Cardiac fibroblast (primary cell): Measurements from ENCODE around the gene NXPE3.

Source experiments
- DNase-seq, 2 donors: peaks; one replicate each; pipeline versions ENCODE4 v3.0.0 to v3.0.0-alpha.2; 2010; ENCODE audit warnings: low read depth in 2 of 2
- H3K4me3 ChIP-seq, 2 donors: replicated peaks in 1 of 2; 1 replicate in 1 of 2; 2 replicates in 1 of 2; pipeline ENCODE4 v1.5.1; 2011; ENCODE audit warnings: low read depth in 2 of 2, low read length in 2 of 2, mild to moderate bottlenecking in 2 of 2, moderate library complexity in 1 of 2
- TF ChIP-seq, protein P1 (sequence below): IDR thresholded peaks from one replicate; pipeline ENCODE4 v1.5.1; 2011; ENCODE audit warnings: low read depth, mild to moderate bottlenecking, low read length, inconsistent platforms

The NXPE3 gene

DNA sequence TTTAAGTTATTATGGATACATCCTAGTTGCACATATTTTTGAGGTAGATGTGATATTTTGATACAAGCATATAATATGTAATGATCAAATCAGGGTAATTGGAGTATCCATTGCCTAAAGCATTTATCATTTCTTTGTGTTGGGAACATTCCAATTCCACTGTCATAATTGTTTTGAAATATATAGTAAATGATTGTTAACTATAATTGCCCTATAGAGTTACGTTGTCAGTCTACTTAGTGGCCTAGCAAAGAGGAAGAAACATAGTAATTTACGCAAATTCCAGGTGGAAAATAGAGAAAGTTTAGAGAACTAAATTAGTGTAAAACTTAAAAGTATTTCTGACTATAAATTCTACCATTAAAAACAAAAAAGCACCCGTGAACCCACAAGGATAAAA is 24.9 kb downstream of the NXPE3 start:
- DNase-seq: no peak
- H3K4me3 ChIP-seq: no peak overlapping the region
- TF ChIP-seq, protein P1, sequence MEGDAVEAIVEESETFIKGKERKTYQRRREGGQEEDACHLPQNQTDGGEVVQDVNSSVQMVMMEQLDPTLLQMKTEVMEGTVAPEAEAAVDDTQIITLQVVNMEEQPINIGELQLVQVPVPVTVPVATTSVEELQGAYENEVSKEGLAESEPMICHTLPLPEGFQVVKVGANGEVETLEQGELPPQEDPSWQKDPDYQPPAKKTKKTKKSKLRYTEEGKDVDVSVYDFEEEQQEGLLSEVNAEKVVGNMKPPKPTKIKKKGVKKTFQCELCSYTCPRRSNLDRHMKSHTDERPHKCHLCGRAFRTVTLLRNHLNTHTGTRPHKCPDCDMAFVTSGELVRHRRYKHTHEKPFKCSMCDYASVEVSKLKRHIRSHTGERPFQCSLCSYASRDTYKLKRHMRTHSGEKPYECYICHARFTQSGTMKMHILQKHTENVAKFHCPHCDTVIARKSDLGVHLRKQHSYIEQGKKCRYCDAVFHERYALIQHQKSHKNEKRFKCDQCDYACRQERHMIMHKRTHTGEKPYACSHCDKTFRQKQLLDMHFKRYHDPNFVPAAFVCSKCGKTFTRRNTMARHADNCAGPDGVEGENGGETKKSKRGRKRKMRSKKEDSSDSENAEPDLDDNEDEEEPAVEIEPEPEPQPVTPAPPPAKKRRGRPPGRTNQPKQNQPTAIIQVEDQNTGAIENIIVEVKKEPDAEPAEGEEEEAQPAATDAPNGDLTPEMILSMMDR: no peak

DNA sequence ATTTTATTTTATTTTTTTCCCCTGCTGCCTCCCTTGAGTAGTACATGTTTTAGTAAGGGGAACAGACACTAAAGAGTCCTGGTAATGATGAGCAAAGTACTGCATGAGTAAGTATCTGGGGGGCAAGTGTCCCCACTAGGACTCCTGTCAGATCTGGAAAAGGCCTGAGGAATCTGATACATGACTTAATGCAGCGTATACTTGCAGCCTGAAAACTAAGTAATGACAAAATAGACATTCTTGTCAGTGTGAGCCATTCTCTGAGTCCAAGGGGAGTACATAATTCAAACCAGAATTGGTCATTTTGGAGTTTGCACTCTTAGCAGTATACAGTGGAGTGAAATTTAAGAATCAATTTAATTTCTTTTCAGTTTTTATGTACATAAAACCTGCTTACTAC is 27.5 kb downstream of the NXPE3 start:
- TF ChIP-seq, protein P1: no peak
- DNase-seq: no peak

DNA sequence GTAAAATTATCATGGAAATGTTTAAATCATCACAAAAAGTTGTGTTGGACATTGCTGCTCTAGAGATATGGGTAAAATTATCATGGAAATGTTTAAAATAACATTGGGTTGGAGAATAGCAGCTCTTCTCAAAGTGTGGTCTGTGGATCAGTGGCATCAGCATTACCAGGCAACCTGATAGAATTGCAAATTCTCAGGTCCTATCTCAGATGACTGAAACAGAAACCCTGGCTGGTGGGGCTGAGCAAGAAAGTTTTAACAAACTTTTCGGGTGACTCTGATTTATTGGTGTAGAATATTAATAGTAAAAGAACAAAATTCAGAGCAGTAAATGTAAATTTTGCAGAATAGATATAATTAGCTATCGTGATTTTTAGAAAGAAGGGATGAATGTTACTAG is 28.9 kb downstream of the NXPE3 start:
- H3K4me3 ChIP-seq: no peak overlapping the region
- DNase-seq: no peak
- TF ChIP-seq, protein P1: no peak

More for the DNA sequence above, 27.5 kb downstream of the NXPE3 start:
- no peak overlapping the region for H3K4me3 ChIP-seq

DNA sequence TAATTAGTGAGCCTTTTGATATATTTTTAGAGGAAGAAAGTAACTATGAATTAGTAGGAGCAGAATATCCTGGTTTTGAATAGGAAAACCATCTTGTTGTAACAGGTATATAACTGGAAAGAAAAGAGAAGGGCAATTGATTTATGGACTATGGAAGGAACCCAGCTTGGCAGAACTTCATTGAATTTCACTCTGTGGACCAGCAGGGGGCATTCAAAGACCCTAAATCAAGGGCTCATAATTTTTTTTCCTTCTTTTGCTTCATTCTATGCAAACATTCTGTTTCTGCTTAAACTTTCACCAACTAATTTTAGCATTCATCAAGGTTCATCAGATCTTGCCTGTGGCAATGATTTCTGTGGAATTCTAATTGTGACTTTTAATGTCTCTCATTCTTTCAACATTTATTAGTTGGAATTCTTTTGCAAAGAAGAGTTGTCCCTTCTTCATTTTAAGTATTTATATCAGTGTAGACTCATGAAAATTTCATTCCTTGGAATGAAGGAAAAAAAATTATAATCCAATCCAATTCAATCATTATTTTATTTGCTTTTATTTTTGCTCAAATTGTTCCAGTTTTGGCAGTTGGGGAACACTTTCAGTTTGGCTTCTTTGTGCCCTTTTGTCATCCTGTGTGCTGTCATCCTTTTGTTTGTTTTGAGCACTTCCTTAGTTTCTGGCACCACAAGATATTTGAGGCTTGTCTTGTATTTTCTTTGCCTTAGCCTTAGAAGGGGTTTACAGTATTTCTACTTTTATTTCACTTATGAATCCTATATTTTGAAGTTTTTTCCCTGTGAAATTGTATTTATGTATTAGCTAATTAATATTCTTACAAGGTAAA is 30.4 kb downstream of the NXPE3 start:
- DNase-seq: peak; percentile 68 to 73
- TF ChIP-seq, protein P1: peak; percentile 60
- H3K4me3 ChIP-seq: no peak overlapping the region

DNA sequence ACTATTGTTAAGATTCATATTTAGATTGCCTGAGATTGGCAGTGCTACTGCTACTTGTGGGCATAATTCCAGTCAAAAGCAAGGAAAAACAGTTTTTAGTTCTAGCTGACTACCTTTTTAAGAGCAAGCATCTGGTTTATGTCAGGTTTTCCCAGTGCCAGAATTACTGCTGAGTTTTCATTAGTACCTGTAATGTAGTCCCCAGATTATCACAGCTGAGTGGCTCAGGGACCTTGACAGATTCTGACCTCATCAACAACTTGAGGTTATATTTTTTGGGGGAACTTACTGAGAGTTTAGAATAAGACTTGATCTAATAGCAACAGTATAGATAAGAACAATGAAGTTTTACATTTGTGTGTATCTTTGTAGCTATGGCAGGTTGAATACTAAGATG is 31.0 kb downstream of the NXPE3 start:
- no peak overlapping the region for H3K4me3 ChIP-seq
- no peak for DNase-seq
- TF ChIP-seq, protein P1: no peak

DNA sequence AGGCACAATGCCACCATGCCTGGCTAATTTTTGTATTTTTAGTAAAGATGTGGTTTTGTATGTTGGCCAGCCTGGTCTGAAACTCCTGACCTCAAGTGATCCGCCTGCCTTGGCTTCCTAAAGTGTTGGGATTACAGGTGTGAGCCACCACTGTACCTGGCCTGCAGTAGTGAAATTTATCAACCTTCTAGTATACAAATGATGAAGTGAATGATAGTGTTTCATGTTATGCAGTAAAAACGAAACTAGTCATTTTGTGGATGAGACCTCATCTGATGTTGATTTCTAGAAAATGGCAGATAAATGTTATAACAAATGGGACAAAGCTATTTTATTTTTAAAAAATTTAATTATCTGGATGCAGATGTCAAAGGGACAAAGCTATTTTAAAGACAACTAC is 32.9 kb downstream of the NXPE3 start:
- TF ChIP-seq, protein P1: no peak
- no peak for DNase-seq
- no peak overlapping the region for H3K4me3 ChIP-seq

DNA sequence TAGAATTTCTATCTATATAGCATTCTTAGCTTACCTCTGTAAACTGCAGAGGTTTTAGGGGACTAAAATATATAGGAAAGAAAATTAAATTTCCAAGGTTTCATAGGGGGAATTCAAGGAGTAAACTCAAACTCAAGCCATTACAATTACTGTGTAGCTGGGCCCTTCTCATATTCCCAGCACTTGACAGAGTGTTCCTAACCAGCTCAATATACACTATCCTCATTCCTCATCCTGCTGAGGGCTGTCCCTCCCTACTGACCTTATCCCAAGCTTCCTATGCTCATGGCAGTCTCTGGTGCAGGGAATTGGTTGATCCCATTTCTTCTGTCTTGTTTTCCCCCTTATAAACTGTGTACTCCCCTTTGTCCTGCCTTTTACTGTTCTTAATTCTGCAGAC is 33.9 kb downstream of the NXPE3 start:
- no peak for DNase-seq
- no peak overlapping the region for H3K4me3 ChIP-seq
- TF ChIP-seq, protein P1: no peak
